ENCODE data around the gene MED13L. TPM values are rescaled to one million over a fixed set of nuclear protein-coding genes. Genes with fewer than 3 reads are reported as not detected.

The MED13L gene
- total and polyA plus RNA-seq, 2 donors (not counting 3 experiments of a cell fraction or from before 2014, with no cell fraction given) = 27.4 to 93.6 TPM

DNA sequence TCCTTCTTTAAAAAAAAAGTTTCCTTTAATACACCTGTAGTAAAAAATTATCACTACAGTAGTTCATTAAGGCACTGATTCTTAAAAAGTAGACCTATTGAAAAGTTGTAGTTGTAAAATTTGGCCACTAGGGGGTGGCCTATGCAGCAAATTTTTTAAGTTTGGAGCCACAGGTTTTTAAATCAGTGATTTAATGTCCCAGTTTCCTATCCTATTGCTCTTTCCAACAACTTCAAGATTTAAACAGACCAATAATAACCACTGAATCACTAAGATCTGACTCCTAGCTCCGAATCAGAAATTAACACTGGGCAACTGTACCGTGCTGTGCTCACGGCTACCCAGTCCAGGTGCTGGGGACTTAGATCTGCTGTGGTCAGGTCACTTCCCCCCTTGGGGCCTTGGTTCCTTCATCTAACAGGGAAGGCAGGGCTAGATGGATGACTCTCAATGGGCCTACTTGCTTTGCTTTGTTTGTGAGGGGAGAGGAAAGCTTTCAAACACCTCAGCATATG, 279.3 kb downstream of the MED13L start:
- no peaks in the 10 kb centered on the region for H3K9me1 ChIP-seq (replicated peaks; ENCODE audit: control insufficient read depth, extremely low read depth, insufficient read depth, low read length)
- no peak overlapping the region for H3K9ac ChIP-seq (replicated peaks; ENCODE audit: extremely low read depth, insufficient read depth, low read length)
- TF ChIP-seq GATA2 (IDR thresholded peaks at IDR 0.05; ENCODE audit: insufficient read depth, insufficient read length, low read depth, low read length) (no peak), JUN (IDR thresholded peaks at IDR 0.05; ENCODE audit: borderline replicate concordance, insufficient read depth, insufficient read length, low read depth) (no peak), EZH2 (IDR thresholded peaks at IDR 0.05; ENCODE audit: borderline replicate concordance, low read depth, low read length, severe bottlenecking) (no peak)
- TF ChIP-seq, protein P1, sequence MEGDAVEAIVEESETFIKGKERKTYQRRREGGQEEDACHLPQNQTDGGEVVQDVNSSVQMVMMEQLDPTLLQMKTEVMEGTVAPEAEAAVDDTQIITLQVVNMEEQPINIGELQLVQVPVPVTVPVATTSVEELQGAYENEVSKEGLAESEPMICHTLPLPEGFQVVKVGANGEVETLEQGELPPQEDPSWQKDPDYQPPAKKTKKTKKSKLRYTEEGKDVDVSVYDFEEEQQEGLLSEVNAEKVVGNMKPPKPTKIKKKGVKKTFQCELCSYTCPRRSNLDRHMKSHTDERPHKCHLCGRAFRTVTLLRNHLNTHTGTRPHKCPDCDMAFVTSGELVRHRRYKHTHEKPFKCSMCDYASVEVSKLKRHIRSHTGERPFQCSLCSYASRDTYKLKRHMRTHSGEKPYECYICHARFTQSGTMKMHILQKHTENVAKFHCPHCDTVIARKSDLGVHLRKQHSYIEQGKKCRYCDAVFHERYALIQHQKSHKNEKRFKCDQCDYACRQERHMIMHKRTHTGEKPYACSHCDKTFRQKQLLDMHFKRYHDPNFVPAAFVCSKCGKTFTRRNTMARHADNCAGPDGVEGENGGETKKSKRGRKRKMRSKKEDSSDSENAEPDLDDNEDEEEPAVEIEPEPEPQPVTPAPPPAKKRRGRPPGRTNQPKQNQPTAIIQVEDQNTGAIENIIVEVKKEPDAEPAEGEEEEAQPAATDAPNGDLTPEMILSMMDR (IDR thresholded peaks at IDR 0.05; ENCODE audit: extremely low read depth in 1 of 2, insufficient read depth in 1 of 2, low read depth in 1 of 2, low read length in 2 of 2) = peak; percentile 47 to 52
- dilution Hi-C loops (cut with MboI; ENCODE audit: extremely low pct_ligation_motif_present, low sequenced_read_pairs) (no loop called here), intact Hi-C loops (cut with micrococcal nuclease) (loop anchor here (1.0 to 5.0 kb wide), 7 partner anchors 139 to 709 kb away; partner anchors contain the start of gene MED13L)
- no peaks in the 10 kb centered on the region for H3K4me1 ChIP-seq (ENCODE audit: control insufficient read depth, extremely low read depth, insufficient read depth, low read length)
- CTCF ChIA-PET = interaction anchor here (0.6 to 1.7 kb wide), 19 partner anchors 8 to 712 kb away, joined by 3 to 11 read pairs (median 4); no protein-coding TSS in a partner anchor
- H3K9me3 ChIP-seq (replicated peaks; ENCODE audit: control insufficient read depth, insufficient read depth, low read length) = no peaks in the 10 kb centered on the region
- H4K20me1 ChIP-seq (replicated peaks; ENCODE audit: control insufficient read depth, extremely low read depth, insufficient read depth, low read length) = no peaks in the 10 kb centered on the region
- H3K4me3 ChIP-seq (replicated peaks in 1 of 3; ENCODE audit: insufficient read depth in 1 of 3, low read depth in 1 of 3, low read length in 3 of 3) = no peak overlapping the region
- POLR2A ChIA-PET = no interaction called here
- no peak overlapping the region for H3K4me2 ChIP-seq (ENCODE audit: insufficient read depth, low read length)
- FAIRE-seq = peak; percentile 88
- H3K27me3 ChIP-seq (ENCODE audit: control insufficient read depth in 2 of 2, insufficient read depth in 2 of 2, low read length in 2 of 2) = no peaks in the 10 kb centered on the region
- DNase-seq (ENCODE audit: low read depth, low spot score) = peak; percentile 70
- H3K79me2 ChIP-seq (ENCODE audit: control insufficient read depth, insufficient read depth, low read length) = no peaks in the 10 kb centered on the region
- H2AFZ ChIP-seq (ENCODE audit: low read depth, low read length) = no peak overlapping the region
- H3K36me3 ChIP-seq (ENCODE audit: control insufficient read depth in 2 of 2, extremely low read depth in 1 of 2, insufficient read depth in 2 of 2, low read length in 2 of 2) = peaks cover 6 to 16% of the 10 kb centered on the region in 2 experiments
- peak overlapping the region; percentile 34 for H3K27ac ChIP-seq (ENCODE audit: insufficient read depth, low read depth, low read length)
- BruUV-seq (replicated peaks) = no TSS peak

GRCh38 chr12:115993737-115994136, 283.8 kb downstream of the MED13L start:
- Histone ChIP-seq H4K20me1 (replicated peaks; ENCODE audit: control insufficient read depth, extremely low read depth, insufficient read depth, low read length) (no peaks in the 10 kb centered on the region), H3K4me2 (ENCODE audit: insufficient read depth, low read length) (no peak overlapping the region), H3K9ac (replicated peaks; ENCODE audit: extremely low read depth, insufficient read depth, low read length) (no peak overlapping the region), H3K27ac (ENCODE audit: insufficient read depth, low read depth, low read length) (no peak overlapping the region), H3K79me2 (ENCODE audit: control insufficient read depth, insufficient read depth, low read length) (no peaks in the 10 kb centered on the region), H2AFZ (ENCODE audit: low read depth, low read length) (no peak overlapping the region), H3K36me3 (ENCODE audit: control insufficient read depth in 2 of 2, extremely low read depth in 1 of 2, insufficient read depth in 2 of 2, low read length in 2 of 2) (peaks cover 16 to 19% of the 10 kb centered on the region in 2 experiments), H3K4me1 (ENCODE audit: control insufficient read depth, extremely low read depth, insufficient read depth, low read length) (no peaks in the 10 kb centered on the region), H3K9me1 (replicated peaks; ENCODE audit: control insufficient read depth, extremely low read depth, insufficient read depth, low read length) (no peaks in the 10 kb centered on the region), H3K27me3 (ENCODE audit: control insufficient read depth in 2 of 2, insufficient read depth in 2 of 2, low read length in 2 of 2) (no peaks in the 10 kb centered on the region), H3K4me3 (replicated peaks in 1 of 3; ENCODE audit: insufficient read depth in 1 of 3, low read depth in 1 of 3, low read length in 3 of 3) (no peak overlapping the region), H3K9me3 (replicated peaks; ENCODE audit: control insufficient read depth, insufficient read depth, low read length) (no peaks in the 10 kb centered on the region)
- intact Hi-C loops (cut with micrococcal nuclease) (no loop called here), dilution Hi-C loops (cut with MboI; ENCODE audit: extremely low pct_ligation_motif_present, low sequenced_read_pairs) (no loop called here)
- TF ChIP-seq MYC (IDR thresholded peaks at IDR 0.05; ENCODE audit: low read depth, low read length) (no peak), GATA2 (IDR thresholded peaks at IDR 0.05; ENCODE audit: insufficient read depth, insufficient read length, low read depth, low read length) (no peak), EZH2 (IDR thresholded peaks at IDR 0.05; ENCODE audit: borderline replicate concordance, low read depth, low read length, severe bottlenecking) (no peak), JUN (IDR thresholded peaks at IDR 0.05; ENCODE audit: borderline replicate concordance, insufficient read depth, insufficient read length, low read depth) (no peak), POLR2A (IDR thresholded peaks at IDR 0.05; ENCODE audit: low read depth, low read length) (no peak), POLR2AphosphoS5 (IDR thresholded peaks at IDR 0.05; ENCODE audit: insufficient read depth, low read depth, low read length) (no peak), FOS (IDR thresholded peaks at IDR 0.05; ENCODE audit: borderline replicate concordance, insufficient read depth, low read length) (no peak)
- TF ChIP-seq, protein P2, sequence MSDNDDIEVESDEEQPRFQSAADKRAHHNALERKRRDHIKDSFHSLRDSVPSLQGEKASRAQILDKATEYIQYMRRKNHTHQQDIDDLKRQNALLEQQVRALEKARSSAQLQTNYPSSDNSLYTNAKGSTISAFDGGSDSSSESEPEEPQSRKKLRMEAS (IDR thresholded peaks at IDR 0.05; ENCODE audit: insufficient read depth, insufficient read length) = no peak
- TF ChIP-seq, protein P1 (IDR thresholded peaks at IDR 0.05; ENCODE audit: extremely low read depth in 1 of 2, insufficient read depth in 1 of 2, low read depth in 1 of 2, low read length in 2 of 2) = no peak
- no peak for FAIRE-seq
- BruUV-seq (replicated peaks) = no TSS peak
- ChIA-PET POLR2A (no interaction called here), CTCF (interaction anchor here (0.8 to 1.2 kb wide), 2 partner anchors 9 to 10 kb away, joined by 3 read pairs; no protein-coding TSS in a partner anchor)
- DNase-seq (ENCODE audit: low read depth, low spot score) = no peak
